Left lung (tissue), 10 donors: Measurements from ENCODE around the gene TNFRSF1A. TPM values are rescaled to one million over a fixed set of nuclear protein-coding genes. Genes with fewer than 3 reads are reported as not detected.
A peak's percentile ranks its signal among the peaks of the same experiment; 100 is the strongest.

Experiments
- ATAC-seq: fragments of 200-7000 bp; cut with Tn5 transposase; one replicate; pipeline ENCODE4 v1.9.1; 2020; ENCODE audit warnings: moderate library complexity
- DNase-seq, 4 donors: peaks; one replicate each; pipeline ENCODE4 v3.0.0-alpha.2; 2013 to 2020
- H3K27ac ChIP-seq, 2 donors: fragments of 200-600 bp; sonication (generic) in 1 of 2; one replicate each; pipeline versions ENCODE4 v1.5.0 to v1.8.0; 2020 to 2021
- H3K27me3 ChIP-seq, 2 donors: fragments of 200-600 bp; sonication (generic) in 1 of 2; one replicate each; pipeline versions ENCODE4 v1.5.0 to v1.8.0; 2020 to 2021
- H3K36me3 ChIP-seq, 2 donors: fragments of 200-600 bp; sonication (generic) in 1 of 2; one replicate each; pipeline versions ENCODE4 v1.5.0 to v1.8.0; 2020 to 2021
- H3K4me1 ChIP-seq, 2 donors: fragments of 200-600 bp; one replicate each; pipeline ENCODE4 v1.8.0; 2021
- H3K4me3 ChIP-seq, 2 donors: fragments of 200-600 bp; sonication (generic) in 1 of 2; one replicate each; pipeline versions ENCODE4 v1.5.0 to v1.8.0; 2020 to 2021; ENCODE audit warnings: mild to moderate bottlenecking in 1 of 2
- H3K9me3 ChIP-seq, 2 donors: fragments of 200-600 bp; sonication (generic) in 1 of 2; one replicate each; pipeline versions ENCODE4 v1.5.0 to v1.8.0; 2020 to 2021
- CTCF ChIP-seq, 2 donors: fragments of 200-600 bp; sonication (generic) in 1 of 2; IDR thresholded peaks; one replicate each; pipeline versions ENCODE4 v1.5.0 to v1.8.0; 2021; ENCODE audit warnings: antibody characterized with exemption in 2 of 2
- intact Hi-C, 2 donors: fragments of 100-400 bp; cut with DNase I; formaldehyde crosslinking; loops; one replicate each; pipeline versions ENCODE4 v1.11.2 to v1.14.2; 2022
- polyA plus RNA-seq, 6 donors: library from polyadenylated mRNA; unstranded; fragments of 120-200 nt; gene quantifications; one replicate each; pipeline ENCODE4 v1.2.1, GENCODE V29; 2013; ENCODE audit not compliant: insufficient read length in 6 of 6
- total RNA-seq, 2 donors: library from RNA; stranded (reverse); fragmentation: NEBNext Ultra II Directional; extraction: Animal tissue kit (Norgen Biotek cat#: 25700); gene quantifications; one replicate each; pipeline ENCODE4 v1.2.1, GENCODE V29; 2021
- donor health status: DM: no; HTN: yes; CAD: no.
- donor health status: DM: no; HTN: no; CAD: no.

The TNFRSF1A gene
- total and polyA plus RNA-seq, 8 donors: 110 to 211 (median 128) TPM

DNA sequence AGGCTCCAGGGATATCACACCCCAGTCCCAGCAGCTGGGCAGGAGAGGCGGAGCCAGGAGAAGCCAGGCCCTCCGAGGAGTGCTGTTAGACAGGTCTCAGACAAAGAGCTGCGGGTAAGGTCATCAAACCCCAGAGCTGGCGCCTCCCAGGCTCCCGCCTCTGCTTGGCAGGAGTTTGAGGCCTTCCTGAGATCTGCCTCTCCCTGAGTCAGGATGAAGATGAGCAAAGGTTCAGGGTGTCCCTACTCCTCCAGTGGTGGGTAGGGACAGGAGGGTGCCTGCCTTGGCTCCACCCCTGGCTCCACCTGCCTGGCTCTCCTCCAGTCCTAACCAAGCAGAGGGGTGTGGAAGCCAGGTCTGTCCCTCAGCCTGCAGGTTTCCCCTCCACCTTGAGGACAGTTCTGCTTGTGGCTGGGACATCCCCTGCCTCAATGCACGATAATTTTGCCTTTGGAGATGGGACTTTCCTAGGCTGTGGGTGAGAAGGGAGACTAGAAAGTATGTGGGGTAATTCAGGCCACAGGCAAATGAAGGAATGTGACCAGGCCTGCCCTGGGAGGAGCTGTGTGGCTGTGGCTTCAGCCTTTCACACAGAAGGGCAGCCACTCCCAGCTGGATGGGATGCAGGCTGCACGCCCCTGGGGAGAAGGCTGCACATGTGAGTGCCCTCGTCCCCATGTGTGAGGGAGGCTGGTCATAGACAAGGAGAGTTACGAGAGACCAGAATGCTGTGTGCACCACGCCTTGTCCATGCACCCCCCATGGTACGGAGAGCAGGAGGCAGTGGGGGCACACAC, 29.1 kb downstream of the TNFRSF1A start:
- ATAC-seq (peak; percentile 79), DNase-seq (peak in 2 of 4 donors; percentile 61 to 75)
- Histone ChIP-seq H3K36me3 (no peaks in the 10 kb centered on the region), H3K4me3 (no peak overlapping the region), H3K27me3 (peaks cover 6 to 20% of the 10 kb centered on the region in 2 donors), H3K9me3 (no peaks in the 10 kb centered on the region), H3K4me1 (peaks cover 0 to 27% of the 10 kb centered on the region in 2 donors), H3K27ac (peak overlapping the region; percentile 33 to 41)
- intact Hi-C loops: no loop called here
- TF ChIP-seq CTCF (IDR thresholded peaks at IDR 0.05): no peak

- Histone ChIP-seq H3K4me3 (no peak overlapping the region), H3K27ac (no peak overlapping the region), H3K36me3 (no peaks in the 10 kb centered on the region), H3K4me1 (peaks cover 0 to 34% of the 10 kb centered on the region in 2 donors), H3K27me3 (peaks cover 6 to 20% of the 10 kb centered on the region in 2 donors), H3K9me3 (no peaks in the 10 kb centered on the region)
- intact Hi-C loops: no loop called here
- ATAC-seq: no peak
- no peak for DNase-seq
- no peak for TF ChIP-seq CTCF (IDR thresholded peaks at IDR 0.05)
Measured at GRCh38 chr12:6311822-6312528, 29.9 kb downstream of the TNFRSF1A start.

DNA sequence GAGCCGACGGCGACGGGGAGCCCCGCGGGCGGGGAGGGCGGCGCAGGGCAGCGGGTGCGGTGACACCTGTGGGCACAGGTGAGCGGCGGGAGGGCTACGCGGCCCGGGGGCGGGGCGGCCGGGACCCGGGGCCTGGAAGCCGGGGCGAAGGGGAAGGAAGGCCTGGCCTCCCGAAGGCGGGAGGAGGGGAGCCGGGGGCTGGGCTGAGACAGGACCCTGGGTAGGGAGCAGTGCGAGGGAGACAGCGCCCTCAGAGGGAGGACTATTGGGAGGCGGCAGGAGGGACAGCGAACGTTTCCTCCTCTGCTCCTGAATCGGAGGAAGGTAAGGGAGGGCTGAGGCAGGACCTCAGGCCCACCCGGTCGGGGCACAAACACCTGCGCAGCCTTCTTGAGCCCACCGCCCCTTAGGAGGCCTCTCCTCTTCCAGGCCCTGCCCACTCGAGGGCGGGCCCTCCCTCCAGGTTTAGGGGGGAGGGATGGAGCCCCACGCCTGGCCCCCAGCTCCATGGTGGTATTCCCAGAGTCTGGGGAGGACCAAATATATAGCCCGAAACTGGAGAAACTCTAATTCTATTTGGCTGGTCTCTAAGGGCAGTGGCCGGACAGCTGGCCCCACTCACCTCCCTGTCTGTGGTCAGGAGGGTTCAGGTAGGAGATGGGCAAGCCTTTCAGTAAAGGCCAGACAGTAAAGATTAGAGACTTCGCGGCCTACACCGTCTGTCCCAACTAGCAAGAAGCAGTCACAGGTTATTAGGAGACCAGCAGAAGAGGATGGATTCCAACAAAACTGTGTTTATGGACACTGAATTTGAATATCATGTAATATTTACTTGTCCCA, 30.9 kb downstream of the TNFRSF1A start:
- H3K27me3 ChIP-seq: peaks cover 6 to 20% of the 10 kb centered on the region in 2 donors
- H3K4me1 ChIP-seq: peaks cover 0 to 36% of the 10 kb centered on the region in 2 donors
- intact Hi-C loops: no loop called here
- no peaks in the 10 kb centered on the region for H3K36me3 ChIP-seq
- ATAC-seq (no peak), DNase-seq (no peak)
- no peak overlapping the region for H3K27ac ChIP-seq
- peak overlapping the region; percentile 29 to 35 for H3K4me3 ChIP-seq
- no peak for TF ChIP-seq CTCF (IDR thresholded peaks at IDR 0.05)
- no peaks in the 10 kb centered on the region for H3K9me3 ChIP-seq

DNA sequence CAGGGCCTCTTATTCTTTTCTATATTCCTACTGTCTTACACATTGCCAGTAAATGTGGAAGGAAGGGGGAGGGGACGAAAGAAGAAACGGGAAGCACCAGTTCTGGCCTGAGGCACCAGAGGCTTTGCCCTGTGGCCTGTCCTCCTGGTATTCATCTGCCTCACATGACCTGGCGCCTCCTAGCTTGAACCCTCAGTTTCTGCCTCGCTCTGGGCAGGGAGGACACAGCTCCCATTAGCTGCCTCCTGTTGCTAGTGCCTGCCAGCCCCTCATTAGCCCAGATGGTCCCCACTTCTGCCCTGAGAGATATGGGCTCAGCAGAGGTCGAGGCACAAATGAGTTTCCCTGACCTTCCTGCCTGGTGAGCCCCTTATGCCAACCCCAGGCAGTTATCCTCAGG, 34.3 kb downstream of the TNFRSF1A start:
- DNase-seq (peak in 1 of 4 donors; percentile 59), ATAC-seq (peak; percentile 9)
- Histone ChIP-seq H3K4me3 (no peak overlapping the region), H3K27me3 (peaks cover 6 to 20% of the 10 kb centered on the region in 2 donors), H3K4me1 (peaks cover 0 to 28% of the 10 kb centered on the region in 2 donors), H3K9me3 (no peaks in the 10 kb centered on the region), H3K36me3 (no peaks in the 10 kb centered on the region), H3K27ac (no peak overlapping the region)
- TF ChIP-seq CTCF (IDR thresholded peaks at IDR 0.05): no peak
- intact Hi-C loops: no loop called here
